HT1080 (cell line): ENCODE measurements around the gene ACSM6. TPM values are rescaled to one million over a fixed set of nuclear protein-coding genes. Genes with fewer than 3 reads are reported as not detected.
"Not testable (repeated sequence)": the region's sequence is repeated elsewhere in the genome, so short reads cannot be mapped to it uniquely, and the experiment has no call there.

Source experiments
- DNase-seq: peaks from one replicate; pipeline ENCODE4 v3.0.0-alpha.2; 2015; ENCODE audit warnings: low read depth
- total RNA-seq: library from RNA; depleted of rRNA; stranded (reverse); fragments of >200 nt; shearing (Covaris generic); gene quantifications from 2 replicates; pipeline ENCODE4 v1.2.3, GENCODE V29; 2014

Gene ACSM6
- total RNA-seq, 1 experiment from 2014 or later: not detected

DNA sequence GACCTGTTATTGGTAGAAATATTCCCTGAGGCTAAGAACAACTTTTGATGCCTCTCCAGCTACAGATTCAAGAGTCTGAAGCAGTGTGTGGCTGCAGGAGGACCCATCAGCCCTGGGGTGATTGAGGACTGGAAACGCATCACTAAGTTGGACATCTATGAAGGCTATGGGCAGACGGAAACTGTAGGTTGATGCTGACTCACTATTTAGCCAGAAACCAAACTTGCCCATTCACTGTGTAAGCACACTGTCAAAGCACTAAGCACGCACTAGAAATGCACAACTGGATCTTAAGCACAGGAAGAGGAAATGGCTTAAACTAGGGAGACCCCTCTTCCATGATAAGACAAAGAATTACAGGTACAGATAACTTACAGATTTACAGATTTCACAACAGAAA, 20.8 kb downstream of the ACSM6 start:
- DNase-seq: peak; percentile 74

DNA sequence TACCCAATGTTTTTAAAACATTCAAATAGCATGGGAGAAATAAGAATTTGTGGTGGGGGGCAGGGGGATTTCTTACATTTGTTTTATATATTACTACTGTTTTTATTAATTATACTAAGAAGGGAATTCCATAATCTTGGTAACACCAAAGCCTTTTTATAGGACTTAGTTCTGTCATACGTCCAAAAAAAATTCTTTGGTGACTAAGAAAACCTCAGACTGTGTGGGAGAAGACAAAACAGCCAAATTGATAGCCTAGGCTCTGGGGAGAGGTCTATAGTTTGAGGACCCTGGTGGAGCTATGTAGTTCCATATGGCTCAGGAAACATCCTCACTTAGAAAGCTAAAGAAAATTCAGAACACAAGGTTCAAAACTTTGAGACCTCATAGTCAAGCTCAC, 23.4 kb downstream of the ACSM6 start:
- peak; percentile 9 for DNase-seq

DNA sequence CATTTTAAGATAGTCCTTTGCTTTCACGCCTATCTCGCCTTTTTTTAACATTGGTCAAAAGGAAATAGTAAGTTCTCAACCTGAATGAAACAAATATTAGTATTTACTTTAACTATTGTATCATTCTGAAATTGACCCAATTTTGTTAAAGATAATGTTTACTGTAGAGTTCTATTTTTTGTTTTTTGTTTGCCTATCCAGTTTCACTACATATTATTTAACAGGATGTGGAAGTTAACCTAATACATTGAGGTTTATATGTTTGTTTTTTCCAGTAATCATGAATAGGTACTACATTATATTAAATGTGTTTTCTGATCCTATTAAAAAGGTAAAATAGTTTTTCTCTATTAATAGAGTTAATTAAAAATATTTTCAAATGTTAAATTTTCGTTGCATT, 26.5 kb downstream of the ACSM6 start:
- no peak for DNase-seq

DNA sequence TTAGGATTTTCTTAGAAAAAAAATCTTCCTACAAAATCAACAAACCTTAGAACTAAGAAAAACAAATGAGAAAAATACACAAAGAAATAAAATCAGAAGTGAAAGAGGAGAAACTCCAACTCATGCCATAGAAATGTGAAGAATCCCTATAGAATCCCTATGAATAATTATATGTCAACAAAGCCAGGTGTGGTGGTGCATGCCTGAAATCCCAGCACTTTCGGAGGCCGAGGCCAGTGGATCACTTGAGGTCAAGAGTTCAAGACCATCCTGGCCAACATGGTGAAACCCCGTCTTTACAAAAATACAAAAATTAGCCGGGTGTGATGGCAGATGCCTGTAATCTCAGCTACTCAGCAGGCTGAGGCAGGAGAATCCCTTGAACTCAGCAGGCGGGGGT, 27.1 kb downstream of the ACSM6 start:
- peak; percentile 69 for DNase-seq

DNA sequence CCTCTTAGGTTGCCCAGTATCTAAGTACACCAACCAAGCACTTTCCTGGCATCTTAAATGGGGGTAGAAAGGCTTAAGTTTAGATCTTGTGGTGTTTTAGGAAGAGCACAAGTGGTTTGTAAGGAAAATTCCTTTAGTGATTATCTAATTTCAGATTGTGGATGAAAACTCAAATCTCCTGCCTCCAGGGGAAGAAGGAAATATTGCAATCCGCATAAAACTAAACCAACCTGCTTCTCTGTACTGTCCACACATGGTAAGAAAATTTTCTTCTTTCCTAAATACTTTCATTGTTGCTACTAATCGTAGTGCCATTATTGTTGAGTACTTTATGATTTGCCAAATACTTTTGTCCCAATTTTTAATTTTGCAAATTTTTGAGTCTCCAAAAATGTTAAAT, 31.1 kb downstream of the ACSM6 start:
- DNase-seq: no peak

DNA sequence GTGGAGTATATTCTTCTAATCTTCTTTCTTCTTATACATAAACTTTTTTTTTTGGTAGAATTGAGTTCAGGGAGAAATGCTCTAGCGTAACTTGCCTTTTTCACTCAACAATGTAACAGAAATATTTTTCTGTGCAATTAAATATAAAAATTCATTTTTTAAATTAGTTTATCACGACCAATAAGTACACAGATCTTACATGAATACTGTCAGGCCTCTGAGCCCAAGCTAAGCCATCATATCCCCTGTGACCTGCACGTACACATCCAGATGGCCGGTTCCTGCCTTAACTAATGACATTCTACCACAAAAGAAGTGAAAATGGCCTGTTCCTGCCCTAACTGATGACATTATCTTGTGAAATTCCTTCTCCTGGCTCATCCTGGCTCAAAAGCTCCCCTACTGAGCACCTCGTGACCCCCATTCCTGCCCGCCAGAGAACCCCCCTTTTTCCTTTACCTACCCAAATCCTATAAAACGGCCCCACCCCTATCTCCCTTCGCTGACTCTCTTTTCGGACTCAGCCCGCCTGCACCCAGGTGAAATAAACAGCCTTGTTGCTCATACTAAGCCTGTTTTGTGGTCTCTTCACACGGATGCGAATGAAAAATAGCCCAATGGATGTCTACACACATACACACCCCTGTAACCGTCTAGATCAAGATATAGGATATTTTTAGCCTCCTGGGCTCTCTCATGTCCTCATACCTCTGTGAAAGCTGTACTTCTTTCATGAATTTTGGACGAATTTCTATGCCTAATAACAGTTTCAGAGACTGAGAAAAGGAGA, 35.1 kb downstream of the ACSM6 start:
- DNase-seq: not testable (repeated sequence)

DNA sequence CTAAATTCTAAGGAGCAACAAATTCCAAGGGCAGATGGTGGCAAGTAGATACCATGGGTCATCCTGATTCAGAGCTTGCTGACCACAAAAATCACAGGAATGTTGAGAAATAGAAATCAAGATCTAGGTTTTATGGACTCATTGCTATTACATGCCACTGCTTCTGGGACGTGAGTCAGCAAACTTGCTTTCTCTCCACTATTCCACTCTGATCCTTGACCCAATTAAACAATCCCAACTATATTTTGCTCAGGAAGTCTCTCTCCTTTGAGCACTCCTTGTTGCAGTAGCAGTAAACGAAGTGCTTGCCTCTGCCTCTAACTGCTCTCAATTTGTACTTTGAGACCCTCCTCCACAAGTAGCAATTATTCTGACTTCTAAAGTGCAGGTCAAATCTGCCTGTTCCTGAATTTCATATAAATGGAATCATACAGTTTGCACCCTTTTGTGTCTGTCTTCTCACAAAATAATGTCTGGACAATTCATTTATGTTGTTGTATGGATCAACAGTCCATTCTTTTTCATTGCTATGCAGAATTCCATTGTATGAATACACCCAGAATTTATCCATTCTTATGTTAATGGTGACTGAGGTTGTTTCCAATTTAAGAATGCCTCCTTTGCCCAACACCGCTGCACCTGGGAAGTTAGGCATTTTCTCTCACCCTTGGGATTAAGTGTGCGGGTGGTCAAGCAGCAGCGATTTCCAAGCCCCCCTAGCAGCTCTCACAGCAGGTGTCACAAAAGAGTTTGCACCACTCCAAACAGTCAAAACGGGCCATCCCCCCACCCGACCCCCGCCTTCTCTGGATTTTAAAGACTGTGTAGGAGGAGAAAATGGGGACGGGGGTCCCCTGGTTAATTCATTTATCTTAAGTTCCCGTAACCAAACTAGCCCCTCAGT, 35.9 kb downstream of the ACSM6 start:
- peak; percentile 99 for DNase-seq

DNA sequence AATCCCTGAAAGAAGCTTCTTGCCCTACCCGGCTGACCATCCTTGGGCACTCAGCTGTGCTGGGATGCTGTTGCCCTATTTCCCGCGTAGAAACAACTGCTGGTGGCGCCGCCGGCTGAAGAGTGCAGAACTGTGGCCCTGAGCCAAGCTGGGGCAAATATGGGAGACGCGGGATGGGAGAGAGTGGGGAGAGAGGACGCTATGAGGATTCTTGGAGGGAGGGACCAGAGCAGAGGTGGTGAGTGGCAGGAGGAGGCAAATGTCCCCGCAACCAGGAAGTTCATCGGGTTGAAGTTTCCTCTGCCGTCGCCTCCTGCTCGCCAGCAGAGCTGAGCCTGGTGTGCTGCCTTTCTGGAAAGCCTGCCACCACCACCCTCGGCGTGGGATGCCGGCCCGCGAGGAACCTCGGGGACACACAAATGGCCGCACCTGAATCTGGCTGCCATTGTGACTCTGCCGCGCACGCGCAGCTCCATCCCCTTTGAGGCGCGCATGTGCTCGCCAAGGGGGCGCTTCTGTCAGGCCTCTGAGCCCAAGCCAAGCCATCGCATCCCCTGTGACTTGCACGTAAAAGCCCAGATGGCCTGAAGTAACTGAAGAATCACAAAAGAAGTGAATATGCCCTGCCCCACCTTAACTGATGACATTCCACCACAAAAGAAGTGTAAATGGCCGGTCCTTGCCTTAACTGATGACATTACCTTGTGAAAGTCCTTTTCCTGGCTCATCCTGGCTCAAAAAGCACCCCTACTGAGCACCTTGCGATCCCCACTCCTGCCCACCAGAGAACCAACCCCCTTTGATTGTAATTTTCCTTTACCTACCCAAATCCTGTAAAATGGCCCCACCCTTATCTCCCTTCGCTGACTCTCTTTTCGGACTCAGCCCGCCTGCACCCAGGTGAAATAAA, 36.9 kb downstream of the ACSM6 start:
- not testable (repeated sequence) for DNase-seq

DNA sequence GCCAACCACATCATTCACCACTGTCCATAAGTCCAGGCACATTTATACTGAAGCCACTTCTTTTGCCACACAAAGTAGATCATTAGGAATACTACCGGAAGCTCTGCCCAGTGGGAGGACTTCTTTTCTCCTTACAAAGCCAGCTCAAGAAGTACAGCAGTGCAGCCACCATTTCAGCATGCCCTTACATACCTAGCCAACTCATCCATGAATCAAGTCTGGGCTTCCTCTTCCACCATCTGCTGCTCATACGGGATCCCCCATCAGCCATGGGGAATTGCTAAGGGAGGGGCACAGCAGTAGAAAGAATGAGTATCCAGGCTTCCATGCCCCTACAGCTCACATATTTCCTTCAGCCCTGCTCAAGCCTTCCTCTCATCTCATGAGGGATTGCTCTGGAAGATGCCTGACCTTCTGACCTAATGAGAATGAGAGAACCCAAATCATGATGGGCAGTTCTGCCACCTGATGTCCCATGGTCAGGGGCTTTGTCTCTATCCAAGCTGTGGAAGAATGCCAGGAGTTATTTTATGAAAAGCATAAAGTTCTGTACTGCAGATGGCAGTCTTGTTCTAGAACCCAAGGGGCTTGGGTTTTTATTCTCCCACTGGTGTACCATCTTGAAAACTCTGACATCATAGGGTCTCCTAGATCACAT, 39.5 kb downstream of the ACSM6 start:
- DNase-seq: no peak

DNA sequence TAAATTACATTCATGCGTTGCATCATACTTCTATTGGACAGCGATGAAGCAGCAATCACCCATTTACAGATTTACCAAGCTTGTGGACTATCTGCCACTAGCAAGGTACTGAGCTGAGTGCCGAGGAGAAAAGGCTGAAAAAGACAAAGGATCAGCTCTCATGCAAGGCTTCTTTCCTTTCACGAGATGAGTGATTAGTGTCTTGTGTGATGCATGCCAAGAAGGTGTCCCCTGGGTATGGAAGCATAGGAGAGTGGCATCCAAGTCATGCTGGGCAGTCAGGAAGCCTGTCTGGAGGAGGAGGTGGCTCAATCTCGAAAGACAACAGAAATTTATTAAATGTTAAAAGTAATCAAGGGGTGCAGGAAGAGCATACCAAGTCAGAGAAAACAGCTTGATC, 40.9 kb downstream of the ACSM6 start:
- no peak for DNase-seq

DNA sequence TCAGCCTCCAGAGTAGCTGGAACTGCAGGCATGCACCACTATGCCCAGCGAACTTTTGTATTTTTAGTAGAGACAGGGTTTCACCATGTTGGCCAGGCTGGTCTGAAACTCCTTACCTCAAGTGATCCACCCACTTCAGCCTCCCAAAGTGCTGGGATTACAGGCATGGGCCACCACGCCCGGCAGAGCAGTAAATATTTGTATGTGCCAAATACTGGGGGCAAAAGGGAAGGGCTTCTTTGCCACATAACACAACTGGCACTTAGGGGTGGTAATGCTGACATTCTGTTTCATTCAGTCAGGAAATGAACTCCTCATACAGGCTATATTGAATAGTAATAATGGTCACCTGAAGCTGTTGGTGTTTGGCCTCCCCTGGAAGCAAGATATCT, 41.6 kb downstream of the ACSM6 start:
- DNase-seq: no peak

DNA sequence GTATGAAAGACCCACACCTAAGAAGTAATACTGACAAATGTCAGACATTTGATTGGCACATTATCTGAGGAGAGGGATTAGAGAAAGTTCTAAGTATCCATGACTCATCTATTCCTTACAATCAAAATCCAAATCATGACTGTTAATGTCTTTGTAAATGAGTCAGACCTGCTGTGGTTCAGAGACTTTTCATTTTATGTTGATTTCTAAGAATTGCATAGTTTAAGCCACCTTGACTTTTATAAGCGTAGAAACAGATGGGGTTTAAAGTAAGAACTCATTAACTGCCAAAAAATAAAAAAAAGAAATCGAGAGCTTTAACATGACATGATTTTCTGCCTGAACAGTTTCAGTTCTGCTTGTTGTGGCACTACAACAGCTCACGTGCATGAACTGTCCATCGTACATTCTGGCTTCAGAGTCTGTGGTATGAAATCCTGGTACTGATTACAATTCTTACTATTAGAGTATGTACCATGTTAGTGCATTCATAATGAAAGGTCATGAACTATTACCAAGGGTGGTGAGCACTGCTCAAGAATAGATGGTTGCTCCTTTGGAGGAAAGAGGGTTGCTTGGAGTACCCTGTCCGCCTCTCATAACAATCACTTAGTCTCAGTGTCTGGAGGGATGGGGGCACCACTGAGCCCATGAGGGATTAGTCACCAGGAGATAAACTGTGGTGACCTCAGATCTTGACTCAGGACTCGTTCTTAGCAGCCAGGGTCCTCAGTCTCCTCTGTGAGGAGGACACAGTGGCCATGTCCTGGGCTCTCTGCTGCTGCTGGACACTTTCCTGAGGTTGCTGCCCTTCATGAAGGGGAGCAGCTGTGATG, 42.2 kb downstream of the ACSM6 start:
- peak; percentile 82 for DNase-seq

DNA sequence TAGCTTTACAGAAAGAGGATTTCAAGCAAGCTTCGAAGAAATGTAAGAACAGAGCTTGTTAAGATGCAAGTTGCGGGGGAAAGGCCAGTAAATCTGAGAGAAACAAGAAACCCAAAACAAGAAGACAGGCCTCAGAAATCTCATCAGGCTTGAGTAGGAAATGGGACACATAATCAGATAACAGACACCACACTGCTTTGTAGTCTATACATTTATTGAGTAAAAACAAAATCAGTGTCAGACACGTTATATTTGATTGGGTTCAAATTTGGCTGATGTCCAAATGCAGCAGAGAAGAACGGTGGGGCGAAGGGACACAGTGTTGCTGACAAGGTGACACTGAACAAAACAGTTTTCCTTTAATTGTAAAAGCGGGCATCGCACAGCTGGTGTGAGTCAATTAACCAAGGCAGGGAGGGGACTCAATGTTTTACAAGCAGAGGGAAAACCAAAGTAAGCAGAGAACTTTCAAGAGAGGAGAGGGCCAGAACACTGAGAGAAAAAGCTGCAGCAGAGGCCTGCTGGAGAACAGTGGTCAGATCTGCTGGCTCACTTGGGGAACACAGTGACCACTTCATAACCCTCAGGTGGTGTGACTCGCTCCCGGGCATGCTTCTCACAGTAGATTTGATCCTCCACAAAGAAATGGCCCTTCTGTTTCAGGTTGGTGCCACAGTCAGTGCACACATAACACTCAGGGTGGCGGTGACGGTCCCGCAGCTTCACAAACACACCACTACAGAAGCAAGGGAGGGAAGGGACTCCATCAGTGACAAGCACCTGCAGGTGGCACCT, 43.5 kb downstream of the ACSM6 start:
- DNase-seq: peak; percentile 23

DNA sequence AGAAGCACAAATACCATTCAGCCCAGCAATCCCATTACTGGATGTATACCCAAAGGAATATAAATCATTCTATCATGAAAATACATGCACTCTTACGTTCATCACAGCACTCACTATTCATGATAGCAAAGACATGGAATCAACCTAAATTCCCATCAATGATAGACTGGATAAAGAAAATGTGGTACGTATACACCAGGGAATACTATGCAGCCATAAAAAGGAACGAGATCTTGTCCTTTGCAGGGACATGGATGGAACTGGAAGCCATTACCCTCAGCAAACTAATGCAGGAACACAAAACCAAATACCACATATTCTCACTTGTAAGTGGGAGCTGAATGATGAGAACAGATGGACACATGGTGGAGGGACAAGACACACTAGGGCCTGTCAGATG, 46.1 kb downstream of the ACSM6 start:
- DNase-seq: not testable (repeated sequence)

DNA sequence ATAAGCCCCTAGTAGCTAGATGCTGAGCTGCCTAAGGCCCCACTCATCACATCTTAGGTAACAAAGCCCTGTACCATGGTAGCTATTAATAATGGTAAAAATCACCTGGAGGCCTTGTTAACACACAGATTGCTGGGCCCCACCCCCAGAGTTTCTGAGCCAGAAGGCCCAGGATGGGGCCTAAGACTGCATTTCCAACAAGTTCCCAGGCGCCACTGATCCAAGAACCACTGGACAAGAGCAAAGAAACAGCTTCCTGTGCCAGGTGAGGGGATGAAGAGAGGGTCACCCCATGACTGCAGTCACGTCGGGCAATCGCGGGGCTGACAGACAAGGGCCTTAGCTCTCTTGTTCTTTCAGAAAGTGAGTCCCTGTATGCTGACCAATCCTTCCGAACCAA, 46.8 kb downstream of the ACSM6 start:
- DNase-seq: no peak

DNA sequence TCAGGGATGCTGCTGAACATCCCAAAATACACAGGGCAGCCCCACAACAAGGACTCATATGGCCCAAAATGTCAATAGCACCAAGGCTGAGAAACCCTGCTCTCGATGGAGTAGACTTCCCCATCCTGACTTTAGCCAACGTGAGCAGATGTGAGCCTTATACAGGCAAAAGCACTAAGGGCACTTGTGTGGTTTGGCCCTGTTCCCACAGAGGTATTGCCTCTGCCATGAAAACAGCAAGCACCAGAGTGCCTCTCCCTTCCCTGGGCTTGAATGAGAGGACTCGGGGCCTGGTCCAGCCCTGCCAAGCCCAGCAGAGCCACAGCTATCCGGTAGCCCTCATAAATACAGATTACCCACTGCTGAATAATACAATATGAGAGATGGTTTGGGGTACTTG, 47.5 kb downstream of the ACSM6 start:
- DNase-seq: no peak

DNA sequence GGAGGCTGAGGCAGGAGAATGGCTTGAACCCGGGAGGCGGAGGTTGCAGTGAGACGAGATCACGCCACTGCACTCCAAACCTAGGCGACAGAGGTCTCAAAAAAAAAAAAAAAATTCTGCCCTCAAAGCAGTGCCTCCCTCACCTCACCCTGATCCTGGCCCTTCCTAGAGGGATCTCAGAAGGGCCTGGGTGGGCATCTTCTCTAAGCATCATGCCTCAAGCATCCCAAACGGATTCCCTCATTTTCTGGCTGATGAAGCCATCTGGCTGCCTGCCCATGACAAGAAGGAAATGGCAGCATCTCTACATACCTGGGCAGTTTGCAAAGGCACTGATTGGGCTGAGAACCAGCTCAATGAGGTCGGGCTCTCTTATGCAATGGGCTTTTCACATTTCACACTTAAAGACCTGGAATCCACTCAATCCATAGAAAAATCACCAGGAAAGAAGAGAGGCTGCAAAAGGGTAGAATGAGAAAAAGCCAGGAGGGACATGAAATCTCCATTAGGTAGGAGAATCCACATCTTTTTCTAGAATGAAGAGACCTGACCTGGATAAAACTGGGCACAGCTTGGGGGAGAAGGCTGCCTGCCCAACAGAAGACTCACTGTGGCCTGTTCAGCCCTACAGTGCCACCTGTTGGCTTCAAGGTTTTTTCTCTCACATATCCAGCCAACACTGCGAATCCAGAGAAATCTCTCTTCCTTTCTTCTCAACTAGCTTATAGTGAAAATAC, 48.7 kb downstream of the ACSM6 start:
- DNase-seq: peak; percentile 60

DNA sequence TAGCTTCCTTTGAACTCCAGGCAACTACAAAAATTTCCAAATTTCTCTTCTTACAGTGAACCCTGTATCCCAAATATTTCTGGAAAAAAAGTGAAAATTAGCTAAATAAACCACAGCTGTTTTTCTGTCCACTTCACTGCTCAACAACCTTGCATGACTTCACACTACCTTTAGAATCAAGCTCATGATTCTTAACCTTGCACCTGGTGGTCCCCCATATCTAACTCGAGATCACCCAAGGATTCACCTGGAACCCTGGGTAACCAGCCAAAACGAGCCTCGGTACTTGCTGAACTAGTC, 49.2 kb downstream of the ACSM6 start:
- no peak for DNase-seq

DNA sequence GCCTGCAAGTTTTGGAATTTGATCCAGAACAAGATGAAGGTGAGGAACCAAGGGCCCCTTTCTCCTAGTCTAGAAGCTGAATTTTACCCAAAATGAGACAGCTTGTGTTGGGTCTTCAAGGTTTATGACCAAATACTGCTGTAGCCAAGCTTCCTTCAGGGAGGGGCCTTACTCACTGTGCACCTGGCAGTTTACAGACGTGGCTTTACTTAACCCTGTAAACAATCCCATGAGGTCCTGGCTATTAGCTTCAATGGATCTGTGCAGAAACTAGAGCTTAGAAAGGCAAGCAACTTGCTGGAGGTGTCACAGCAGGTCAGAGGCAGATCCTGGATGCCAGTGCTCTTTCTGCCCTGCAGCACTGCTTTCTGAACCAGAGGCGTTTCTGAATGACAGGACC, 50.1 kb downstream of the ACSM6 start:
- no peak for DNase-seq
